GM18505 (cell line): ENCODE measurements around the gene PATJ.

Source experiments
- ATAC-seq: cut with Tn5 transposase; IDR thresholded peaks from one replicate; pipeline ENCODE4 v1.9.1; 2021; ENCODE audit not compliant: unreplicated experiment
- POLR2A ChIP-seq: IDR thresholded peaks from 4 replicates; pipeline ENCODE4 v1.6.1; 2011; ENCODE audit warnings: borderline replicate concordance; ENCODE audit not compliant: insufficient read depth, insufficient read length; ENCODE audit errors: extremely low read depth

PATJ gene

GRCh38 chr1:62052946-62053345 is 310.7 kb downstream of the PATJ start:
- no peak for ATAC-seq
- TF ChIP-seq POLR2A = no peak

DNA sequence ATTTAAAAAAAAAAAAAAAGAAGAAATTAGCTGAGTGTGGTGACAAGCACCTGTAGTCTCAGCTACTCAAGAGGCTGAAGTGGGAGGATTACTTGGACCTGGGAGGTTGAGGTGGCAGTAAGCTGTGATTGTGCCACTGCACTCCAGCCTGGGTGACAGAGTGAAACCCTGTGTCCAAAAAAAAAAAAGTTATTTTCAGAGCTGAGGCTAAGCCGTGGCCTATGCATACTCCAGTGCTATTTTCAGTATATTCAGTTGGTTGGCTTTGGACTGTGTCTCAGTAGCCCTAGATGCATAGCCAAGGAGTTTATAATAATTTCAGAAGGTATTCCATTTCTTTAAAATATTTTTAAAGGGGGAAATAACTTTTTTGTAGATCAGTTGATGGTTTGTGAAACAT is 311.9 kb downstream of the PATJ start:
- TF ChIP-seq POLR2A = no peak
- no peak for ATAC-seq

DNA sequence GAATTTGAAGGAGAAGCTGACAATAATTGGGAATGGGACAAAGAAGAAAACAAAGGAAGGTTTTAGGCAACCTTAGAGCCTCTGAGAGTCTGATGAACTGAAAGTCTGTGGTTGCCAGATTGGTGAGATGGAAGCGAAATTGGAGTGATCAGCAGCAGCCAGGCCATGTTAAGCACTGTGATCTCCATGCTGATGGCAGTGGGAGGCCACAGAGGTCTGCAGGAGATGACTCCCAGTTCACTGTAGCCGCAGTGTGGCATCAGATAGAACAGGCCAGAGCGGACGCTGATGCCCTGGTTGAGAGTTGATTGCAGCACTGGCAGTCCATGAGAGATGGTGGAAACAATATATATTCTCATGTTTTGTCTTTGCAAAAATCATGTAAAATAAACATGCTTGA is 314.9 kb downstream of the PATJ start:
- no peak for ATAC-seq
- no peak for TF ChIP-seq POLR2A

- no peak for TF ChIP-seq POLR2A
- ATAC-seq = no peak
Observed at GRCh38 chr1:62057641-62058290, 315.5 kb downstream of the PATJ start.

- no peak for TF ChIP-seq POLR2A
- ATAC-seq = no peak
Observed at GRCh38 chr1:62058956-62059355, 316.7 kb downstream of the PATJ start.

DNA sequence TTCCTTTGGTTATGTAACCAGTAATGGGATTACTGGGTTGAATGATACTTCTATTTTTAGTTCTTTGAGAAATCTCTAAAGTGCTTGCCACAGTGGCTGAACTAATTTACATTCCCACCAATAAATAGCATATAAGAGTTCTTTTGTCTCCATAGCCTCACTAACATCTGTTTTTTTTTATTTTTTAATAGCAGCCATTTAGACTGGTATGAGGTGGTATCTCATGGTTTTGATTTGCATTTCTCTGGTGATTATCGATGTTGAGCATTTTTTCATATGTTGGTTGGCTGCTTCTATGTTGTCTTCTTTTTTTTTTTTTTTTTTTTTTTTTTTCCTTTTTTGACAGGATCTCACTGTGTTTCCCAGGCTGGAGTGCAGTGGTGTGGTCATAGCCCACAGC is 319.8 kb downstream of the PATJ start:
- no peak for TF ChIP-seq POLR2A
- ATAC-seq = no peak

GRCh38 chr1:62064829-62065407 is 322.6 kb downstream of the PATJ start:
- no peak for TF ChIP-seq POLR2A
- no peak for ATAC-seq

DNA sequence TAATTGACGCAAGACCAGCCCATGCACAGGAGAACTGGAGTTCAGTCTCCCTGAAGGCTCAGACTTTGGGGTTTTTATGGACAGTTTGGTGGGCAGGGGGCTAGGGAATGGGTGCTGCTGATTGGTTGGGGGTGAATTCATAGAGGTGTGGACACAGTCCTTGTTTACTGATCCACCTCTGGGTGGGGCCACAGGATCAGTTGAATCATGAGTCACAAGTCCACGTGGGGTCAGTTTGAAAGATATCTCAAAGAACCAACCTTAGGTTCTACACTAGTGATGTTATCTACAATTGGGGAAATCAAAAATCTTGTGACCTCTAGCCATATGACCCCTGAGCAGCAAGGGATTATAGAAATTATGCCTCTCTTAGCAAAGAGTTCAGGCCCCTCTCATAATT is 324.4 kb downstream of the PATJ start:
- no peak for ATAC-seq
- no peak for TF ChIP-seq POLR2A

GRCh38 chr1:62068416-62068843 is 326.1 kb downstream of the PATJ start:
- no peak for TF ChIP-seq POLR2A

DNA sequence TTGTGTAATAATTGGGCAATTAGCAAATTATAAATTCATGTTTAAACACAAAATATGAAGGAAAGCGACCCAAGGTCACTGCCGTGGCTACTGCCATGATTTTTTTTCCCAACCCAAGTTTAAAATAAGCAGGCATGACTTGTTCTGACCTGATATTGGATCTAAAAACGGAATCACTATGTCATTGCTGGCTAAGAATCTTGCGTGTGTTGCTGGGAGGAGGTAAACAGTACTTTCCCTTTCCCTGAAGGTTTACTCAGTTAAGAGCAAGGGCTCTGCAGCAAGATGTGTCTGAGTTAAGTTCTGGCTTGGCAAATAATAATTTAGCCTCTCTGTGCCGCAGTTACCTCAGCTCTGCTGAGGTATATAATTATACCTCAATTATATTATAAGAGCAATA is 326.7 kb downstream of the PATJ start:
- TF ChIP-seq POLR2A = no peak
- ATAC-seq = no peak

More at GRCh38 chr1:62068416-62068843, 326.1 kb downstream of the PATJ start:
- ATAC-seq = no peak

DNA sequence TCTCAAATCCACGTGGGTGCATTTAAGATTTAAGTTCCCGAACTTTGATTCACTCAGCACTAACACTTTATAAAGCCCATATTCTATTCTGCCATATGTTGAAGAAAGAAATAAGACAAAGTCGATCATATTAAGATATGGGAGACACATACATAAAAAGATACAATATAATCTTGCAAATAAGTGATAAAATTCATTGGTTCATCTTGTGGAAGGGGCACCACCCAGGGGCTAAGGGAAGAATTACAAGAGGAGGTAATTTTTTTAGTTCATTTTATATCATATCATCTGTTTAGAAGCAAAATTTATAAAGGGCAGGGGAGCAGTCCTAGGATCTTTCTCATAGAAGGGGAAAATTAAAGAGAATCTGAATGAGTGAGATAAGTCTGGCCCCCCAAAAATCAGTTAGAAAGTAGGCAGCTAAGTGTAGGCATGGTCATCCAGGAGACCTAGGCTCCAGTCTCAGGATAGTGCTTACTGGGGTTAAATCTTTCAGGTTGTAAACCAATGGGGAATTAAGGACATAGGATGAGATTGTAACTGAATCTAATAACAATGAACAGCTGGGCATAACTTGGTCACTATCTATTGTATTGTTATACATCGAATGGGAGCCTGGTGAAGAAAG is 328.2 kb downstream of the PATJ start:
- no peak for ATAC-seq
- TF ChIP-seq POLR2A = no peak

- ATAC-seq = no peak
- TF ChIP-seq POLR2A = no peak
Observed at GRCh38 chr1:62071695-62072094, 329.4 kb downstream of the PATJ start.

- no peak for ATAC-seq
Observed at GRCh38 chr1:62076286-62076685, 334.0 kb downstream of the PATJ start.

DNA sequence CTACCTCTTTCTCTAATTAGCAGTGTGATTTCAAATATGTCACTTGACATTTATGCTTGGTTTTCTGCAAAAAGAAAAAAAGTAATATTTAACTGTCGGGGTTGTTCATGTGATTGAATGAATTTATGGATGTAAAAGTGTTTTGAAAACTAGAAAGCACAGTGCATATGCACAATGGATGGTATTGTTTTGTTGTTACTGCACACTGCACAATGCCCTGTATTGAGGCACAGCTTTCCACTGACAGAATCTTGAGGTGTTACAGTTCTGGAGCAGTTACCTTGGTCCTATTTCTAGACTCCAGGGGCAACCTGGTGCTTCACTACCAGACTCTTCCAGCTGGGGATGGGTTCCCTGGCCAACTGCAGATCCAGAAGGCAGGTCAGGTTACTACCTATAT is 335.5 kb downstream of the PATJ start:
- ATAC-seq = no peak
- TF ChIP-seq POLR2A = no peak

More at GRCh38 chr1:62076286-62076685, 334.0 kb downstream of the PATJ start:
- TF ChIP-seq POLR2A = no peak
